ENCODE measurements around the gene SLC9A4.

The SLC9A4 gene

GRCh38 chr2:102499558-102499957, 26.5 kb downstream of the SLC9A4 start:
- no peak for DNase-seq (ENCODE audit: low read depth in 2 of 3, low spot score in 1 of 3)

- DNase-seq (ENCODE audit: low read depth in 2 of 3, low spot score in 1 of 3), result no peak
Measured at GRCh38 chr2:102502576-102502975, 29.6 kb downstream of the SLC9A4 start.

- DNase-seq (ENCODE audit: low read depth in 2 of 3, low spot score in 1 of 3), result no peak
Measured at GRCh38 chr2:102504833-102505232, 31.8 kb downstream of the SLC9A4 start.

- no peak for DNase-seq (ENCODE audit: low read depth in 2 of 3, low spot score in 1 of 3)
Measured at GRCh38 chr2:102505290-102505689, 32.3 kb downstream of the SLC9A4 start.

GRCh38 chr2:102506743-102507142, 33.7 kb downstream of the SLC9A4 start:
- no peak for DNase-seq (ENCODE audit: low read depth in 2 of 3, low spot score in 1 of 3)

- DNase-seq (ENCODE audit: low read depth in 2 of 3, low spot score in 1 of 3), result no peak
Measured at GRCh38 chr2:102508863-102509262, 35.8 kb downstream of the SLC9A4 start.

GRCh38 chr2:102509749-102510148, 36.7 kb downstream of the SLC9A4 start:
- DNase-seq (ENCODE audit: low read depth in 2 of 3, low spot score in 1 of 3), result peak in 1 of 3 donors; percentile 11

GRCh38 chr2:102510791-102511575, 38.0 kb downstream of the SLC9A4 start:
- DNase-seq (ENCODE audit: low read depth in 2 of 3, low spot score in 1 of 3), result no peak

GRCh38 chr2:102512161-102512560, 39.1 kb downstream of the SLC9A4 start:
- no peak for DNase-seq (ENCODE audit: low read depth in 2 of 3, low spot score in 1 of 3)

- DNase-seq (ENCODE audit: low read depth in 2 of 3, low spot score in 1 of 3), result no peak
Measured at GRCh38 chr2:102513355-102513939, 40.4 kb downstream of the SLC9A4 start.

GRCh38 chr2:102514061-102514785, 41.2 kb downstream of the SLC9A4 start:
- no peak for DNase-seq (ENCODE audit: low read depth in 2 of 3, low spot score in 1 of 3)

GRCh38 chr2:102515851-102516250, 42.8 kb downstream of the SLC9A4 start:
- no peak for DNase-seq (ENCODE audit: low read depth in 2 of 3, low spot score in 1 of 3)

- no peak for DNase-seq (ENCODE audit: low read depth in 2 of 3, low spot score in 1 of 3)
Measured at GRCh38 chr2:102518170-102518569, 45.1 kb downstream of the SLC9A4 start.

- peak in 1 of 3 donors; percentile 8 for DNase-seq (ENCODE audit: low read depth in 2 of 3, low spot score in 1 of 3)
Measured at GRCh38 chr2:102520009-102520408, 47.0 kb downstream of the SLC9A4 start.

- DNase-seq (ENCODE audit: low read depth in 2 of 3, low spot score in 1 of 3), result no peak
Measured at GRCh38 chr2:102520801-102521200, 47.8 kb downstream of the SLC9A4 start.

GRCh38 chr2:102522162-102522561, 49.1 kb downstream of the SLC9A4 start:
- no peak for DNase-seq (ENCODE audit: low read depth in 2 of 3, low spot score in 1 of 3)

- no peak for DNase-seq (ENCODE audit: low read depth in 2 of 3, low spot score in 1 of 3)
Measured at GRCh38 chr2:102522890-102523289, 49.9 kb downstream of the SLC9A4 start.

- no peak for DNase-seq (ENCODE audit: low read depth in 2 of 3, low spot score in 1 of 3)
Measured at GRCh38 chr2:102523651-102524050, 50.6 kb downstream of the SLC9A4 start.

GRCh38 chr2:102527086-102527485, 54.1 kb downstream of the SLC9A4 start:
- no peak for DNase-seq (ENCODE audit: low read depth in 2 of 3, low spot score in 1 of 3)

GRCh38 chr2:102538491-102538890, 65.5 kb downstream of the SLC9A4 start:
- DNase-seq (ENCODE audit: low read depth in 2 of 3, low spot score in 1 of 3), result no peak

GRCh38 chr2:102540882-102541281, 67.9 kb downstream of the SLC9A4 start:
- no peak for DNase-seq (ENCODE audit: low read depth in 2 of 3, low spot score in 1 of 3)

GRCh38 chr2:102544182-102544581, 71.2 kb downstream of the SLC9A4 start:
- DNase-seq (ENCODE audit: low read depth in 2 of 3, low spot score in 1 of 3), result no peak
